HL-60 (cell line): Measurements from ENCODE around the gene C1orf167.

Source experiments
- GABPA ChIP-seq: IDR thresholded peaks from 2 replicates; pipeline ENCODE4 v1.6.1; 2012; ENCODE audit warnings: low read depth
- POLR2AphosphoS5 ChIP-seq: IDR thresholded peaks from 2 replicates; pipeline ENCODE4 v1.6.1; 2012; ENCODE audit warnings: low read depth
- TF ChIP-seq, protein P1 (sequence below): IDR thresholded peaks from one replicate; pipeline ENCODE4 v1.5.1; 2011; ENCODE audit warnings: low read length, control low read depth, inconsistent platforms; ENCODE audit not compliant: insufficient read depth

DNA sequence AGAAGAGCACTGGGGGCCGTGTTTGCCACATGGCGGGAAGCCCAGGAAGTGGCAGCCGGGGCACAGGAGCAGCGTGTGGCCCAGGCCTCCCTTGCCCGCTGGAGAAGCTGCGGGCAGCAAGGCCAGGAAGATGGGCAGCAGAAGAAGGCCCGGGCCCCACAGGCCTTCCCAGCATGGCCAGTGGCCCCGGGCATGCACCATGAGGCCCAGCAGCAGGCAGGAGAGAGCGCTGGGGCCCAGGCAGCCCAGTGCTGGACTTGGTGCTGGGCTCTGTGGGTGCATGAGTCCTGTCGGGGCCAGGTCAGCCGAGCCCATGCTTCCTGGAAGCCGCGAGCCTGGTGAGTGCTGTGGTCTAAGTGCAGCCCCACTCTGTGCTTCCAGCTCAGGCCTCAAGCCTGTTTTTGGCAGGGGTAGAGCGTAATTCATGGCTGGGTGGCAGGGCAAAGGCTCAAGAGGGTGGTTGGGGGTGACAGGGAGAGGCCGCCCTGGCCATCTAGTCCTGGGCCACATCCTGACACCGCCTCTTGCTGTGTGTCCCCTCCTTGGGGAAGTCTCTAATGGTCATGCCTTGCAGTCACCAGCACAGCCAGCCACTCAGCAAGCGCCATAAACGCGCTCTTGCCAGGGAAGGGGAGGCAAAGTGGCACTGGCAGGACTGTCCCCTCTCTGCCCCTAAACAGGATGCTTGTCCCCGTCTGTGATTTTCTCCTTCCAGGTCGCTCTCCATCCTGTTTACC lies 22.4 kb downstream of the C1orf167 start:
- TF ChIP-seq, protein P1, sequence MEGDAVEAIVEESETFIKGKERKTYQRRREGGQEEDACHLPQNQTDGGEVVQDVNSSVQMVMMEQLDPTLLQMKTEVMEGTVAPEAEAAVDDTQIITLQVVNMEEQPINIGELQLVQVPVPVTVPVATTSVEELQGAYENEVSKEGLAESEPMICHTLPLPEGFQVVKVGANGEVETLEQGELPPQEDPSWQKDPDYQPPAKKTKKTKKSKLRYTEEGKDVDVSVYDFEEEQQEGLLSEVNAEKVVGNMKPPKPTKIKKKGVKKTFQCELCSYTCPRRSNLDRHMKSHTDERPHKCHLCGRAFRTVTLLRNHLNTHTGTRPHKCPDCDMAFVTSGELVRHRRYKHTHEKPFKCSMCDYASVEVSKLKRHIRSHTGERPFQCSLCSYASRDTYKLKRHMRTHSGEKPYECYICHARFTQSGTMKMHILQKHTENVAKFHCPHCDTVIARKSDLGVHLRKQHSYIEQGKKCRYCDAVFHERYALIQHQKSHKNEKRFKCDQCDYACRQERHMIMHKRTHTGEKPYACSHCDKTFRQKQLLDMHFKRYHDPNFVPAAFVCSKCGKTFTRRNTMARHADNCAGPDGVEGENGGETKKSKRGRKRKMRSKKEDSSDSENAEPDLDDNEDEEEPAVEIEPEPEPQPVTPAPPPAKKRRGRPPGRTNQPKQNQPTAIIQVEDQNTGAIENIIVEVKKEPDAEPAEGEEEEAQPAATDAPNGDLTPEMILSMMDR, result no peak
- no peak for TF ChIP-seq GABPA
- no peak for TF ChIP-seq POLR2AphosphoS5
